HCT116 (cell line): ENCODE measurements around the gene CFB. TPM values are rescaled to one million over a fixed set of nuclear protein-coding genes. Genes with fewer than 3 reads are reported as not detected.
"Not testable (repeated sequence)": the region's sequence is repeated elsewhere in the genome, so short reads cannot be mapped to it uniquely, and the experiment has no call there.

ENCODE experiments used
- ATAC-seq: fragments of 200-7000 bp; cut with Tn5 transposase; 2 replicates; pipeline ENCODE4 v1.9.1; 2020; ENCODE audit warnings: mild to moderate bottlenecking, moderate library complexity
- BruUV-seq: library from RNA; stranded (reverse); fragments of 400-500 nt; replicated peaks from 2 replicates; lab custom pipeline; 2021; lab: Mats Ljungman, UMichigan
- CTCF ChIA-PET: fragments of 300-600 bp; sonication (Branson Sonifier 250); formaldehyde crosslinking; loops from one replicate; lab custom pipeline; 2021; ENCODE audit warnings: antibody characterized with exemption; lab: Charles Lee
- POLR2A ChIA-PET: fragments of 300-600, 350-600 bp; sonication (Branson Sonifier 250); formaldehyde crosslinking; loops from one replicate; lab custom pipeline; 2021; ENCODE audit warnings: antibody characterized with exemption; lab: Charles Lee
- RAD21 ChIA-PET, 2 experiments: fragments of 300-600 bp; sonication (Branson Sonifier 250); formaldehyde crosslinking; loops; one replicate each; lab custom pipeline; 2023; ENCODE audit warnings: low total read pairs in 2 of 2; ENCODE audit not compliant: uncharacterized antibody in 2 of 2, unreplicated experiment in 2 of 2, low non-redundant PET in 1 of 2; lab: Charles Lee
- DNase-seq: peaks from one replicate; pipeline ENCODE4 v3.0.0-alpha.2; 2010; ENCODE audit warnings: low read depth, low spot score
- H2AFZ ChIP-seq: fragments of 200-600 bp; shearing (Covaris generic), sonication (generic); 2 replicates; pipeline ENCODE4 v1.6.1; 2017; ENCODE audit warnings: low read depth, mixed run types, mixed read lengths, antibody characterized with exemption, low read length; ENCODE audit not compliant: poor library complexity, severe bottlenecking
- H3K27ac ChIP-seq: 2 replicates; pipeline ENCODE4 v1.5.1; 2012; ENCODE audit warnings: low read depth, low read length
- H3K27me3 ChIP-seq: fragments of 200-600 bp; sonication (generic); 2 replicates; pipeline ENCODE4 v1.6.1; 2016; ENCODE audit warnings: mixed run types, low read length, mixed read lengths; ENCODE audit not compliant: insufficient read depth
- H3K36me3 ChIP-seq, 2 experiments: fragments of 200-500 bp in 1 of 2; fragments of 200-600 bp in 1 of 2; sonication (Bioruptor generic) in 1 of 2; sonication (generic) in 1 of 2; 2 replicates each; pipeline versions ENCODE4 v1.5.1 to v1.6.1; 2014 to 2016; ENCODE audit warnings: low read length in 2 of 2, inconsistent platforms in 1 of 2, mixed read lengths in 1 of 2, mixed run types in 1 of 2; ENCODE audit not compliant: insufficient read depth in 2 of 2, control insufficient read depth in 1 of 2
- H3K4me1 ChIP-seq, 2 experiments: fragments of 200-600 bp in 1 of 2; sonication (generic) in 1 of 2; 2 replicates each; pipeline versions ENCODE4 v1.5.1 to v1.6.1; 2012 to 2017; ENCODE audit warnings: low read length in 2 of 2, inconsistent platforms in 1 of 2, mild to moderate bottlenecking in 1 of 2, mixed read lengths in 1 of 2, mixed run types in 1 of 2, moderate library complexity in 1 of 2; ENCODE audit not compliant: insufficient read depth in 2 of 2, control insufficient read depth in 1 of 2
- H3K4me2 ChIP-seq: fragments of 200-600 bp; sonication (generic); 2 replicates; pipeline ENCODE4 v1.6.1; 2017; ENCODE audit warnings: mixed run types, low read length, mixed read lengths
- H3K4me3 ChIP-seq, 2 experiments: fragments of 200-600 bp in 1 of 2; sonication (generic) in 1 of 2; replicated peaks in 1 of 2; 2 replicates each; pipeline ENCODE4 v1.5.1; 2011 to 2016; ENCODE audit warnings: low read length in 2 of 2, control low read depth in 1 of 2, low read depth in 1 of 2, mild to moderate bottlenecking in 1 of 2, mixed read lengths in 1 of 2, mixed run types in 1 of 2
- H3K79me2 ChIP-seq: fragments of 200-600 bp; sonication (generic); 2 replicates; pipeline ENCODE4 v1.6.1; 2017; ENCODE audit warnings: mild to moderate bottlenecking, mixed run types, low read length, moderate library complexity, mixed read lengths; ENCODE audit not compliant: insufficient read depth
- H3K9ac ChIP-seq: fragments of 200-600 bp; sonication (generic); 2 replicates; pipeline ENCODE4 v1.6.1; 2016; ENCODE audit warnings: low read length, mixed read lengths
- H3K9me2 ChIP-seq: fragments of 200-600 bp; sonication (generic), shearing (Covaris generic); 2 replicates; pipeline ENCODE4 v1.6.1; 2017; ENCODE audit warnings: mixed run types, mild to moderate bottlenecking, moderate library complexity; ENCODE audit not compliant: insufficient read depth
- H3K9me3 ChIP-seq, 2 experiments: fragments of 200-500 bp in 1 of 2; fragments of 200-600 bp in 1 of 2; sonication (Bioruptor generic) in 1 of 2; sonication (generic) in 1 of 2; 2 replicates each; pipeline ENCODE4 v1.6.1; 2014 to 2017; ENCODE audit warnings: low read length in 2 of 2, mixed read lengths in 2 of 2, inconsistent platforms in 1 of 2, low read depth in 1 of 2, mild to moderate bottlenecking in 1 of 2, mixed run types in 1 of 2, moderate library complexity in 1 of 2; ENCODE audit not compliant: control insufficient read depth in 1 of 2, insufficient read depth in 1 of 2
- H4K20me1 ChIP-seq: fragments of 200-600 bp; sonication (generic), shearing (Covaris generic); 2 replicates; pipeline ENCODE4 v1.6.1; 2017; ENCODE audit warnings: mixed run types, mild to moderate bottlenecking, moderate library complexity; ENCODE audit not compliant: insufficient read depth
- intact Hi-C: fragments of 100-400 bp; cut with micrococcal nuclease; formaldehyde crosslinking; loops from 2 replicates; pipeline ENCODE4 v1.10.0; 2022
- microRNA counts: library from miRNA; unstranded; fragments of <30 nt; microRNA quantifications from one replicate; lab custom pipeline; 2015
- microRNA-seq: library from miRNA; unstranded; fragments of <30 nt; microRNA quantifications from one replicate; pipeline ENCODE4, GENCODE V29; 2016; ENCODE audit warnings: borderline number of aligned reads
- total RNA-seq: library from RNA; stranded (reverse); gene quantifications from one replicate; pipeline ENCODE4 v1.2.1, GENCODE V29; 2021; ENCODE audit not compliant: unreplicated experiment

CFB gene
- total RNA-seq, 1 experiment from 2014 or later: 1.5 TPM

GRCh38 chr6:31994421-31994820 is 48.5 kb downstream of the CFB start:
- H3K9ac ChIP-seq, H3K4me2 ChIP-seq, H3K4me1 ChIP-seq, RAD21 ChIA-PET, H2AFZ ChIP-seq, H3K79me2 ChIP-seq, H3K9me2 ChIP-seq, H4K20me1 ChIP-seq, intact Hi-C loops, H3K27ac ChIP-seq, H3K27me3 ChIP-seq, H3K4me3 ChIP-seq, H3K36me3 ChIP-seq, POLR2A ChIA-PET, H3K9me3 ChIP-seq, ATAC-seq, BruUV-seq, CTCF ChIA-PET, DNase-seq: not testable (repeated sequence)

DNA sequence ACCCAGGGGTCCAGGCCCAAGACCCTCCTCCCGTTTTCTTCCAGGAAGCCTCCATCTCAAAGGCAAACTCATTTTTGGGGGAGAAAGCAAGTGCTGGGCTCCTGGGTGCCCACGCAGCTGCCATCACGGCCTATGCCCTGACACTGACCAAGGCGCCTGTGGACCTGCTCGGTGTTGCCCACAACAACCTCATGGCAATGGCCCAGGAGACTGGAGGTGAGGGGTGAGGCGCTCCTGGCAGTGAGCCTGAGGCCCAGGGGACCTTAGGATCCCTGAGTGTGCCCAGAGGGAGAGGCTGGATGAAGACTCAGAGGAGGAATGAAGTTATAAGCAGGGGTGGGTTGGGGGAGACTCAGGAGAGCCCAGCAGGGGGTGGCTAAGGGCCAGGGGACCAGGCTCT is 50.5 kb downstream of the CFB start:
- H3K9ac ChIP-seq, BruUV-seq, H3K4me3 ChIP-seq, H4K20me1 ChIP-seq, intact Hi-C loops, CTCF ChIA-PET, POLR2A ChIA-PET, H3K9me2 ChIP-seq, H3K79me2 ChIP-seq, RAD21 ChIA-PET, H3K9me3 ChIP-seq, DNase-seq, H3K4me2 ChIP-seq, H3K36me3 ChIP-seq, H2AFZ ChIP-seq, H3K27ac ChIP-seq, ATAC-seq, H3K27me3 ChIP-seq, H3K4me1 ChIP-seq: not testable (repeated sequence)

MicroRNA genes within 50 kb of the gene (microRNA counts, 767-probe panel; counts per million panel counts)
- not detected for microRNA hsa-miR-1236 (lab: Ali Mortazavi, UCI)

Small RNAs within 50 kb of the gene (microRNA-seq; reads per million reads assigned to microRNA genes)
- not detected for gene MIR1236

Other genes with a start within 250 kb of the CFB start
- gene ABHD16A, start 242.8 kb upstream of the CFB start, total RNA-seq: 32.4 TPM
- not detected for gene LY6G6F, start 239.2 kb upstream of the CFB start, total RNA-seq
- gene LY6G6D, start 230.7 kb upstream of the CFB start, total RNA-seq: not detected
- gene LY6G6C, start 224.3 kb upstream of the CFB start, total RNA-seq: 0.54 TPM
- gene MPIG6B, start 222.7 kb upstream of the CFB start, total RNA-seq: 0.42 TPM
- gene DDAH2, start 216.8 kb upstream of the CFB start, total RNA-seq: 43.4 TPM
- gene CLIC1, start 209.6 kb upstream of the CFB start, total RNA-seq: 432 TPM
- 90.4 TPM for gene MSH5, start 206.1 kb upstream of the CFB start, total RNA-seq
- gene SAPCD1, start 183.4 kb upstream of the CFB start, total RNA-seq: 18.2 TPM
- gene VWA7, start 168.8 kb upstream of the CFB start, total RNA-seq: 14.6 TPM
- 254 TPM for gene VARS1, start 150.3 kb upstream of the CFB start, total RNA-seq
- gene LSM2, start 139.1 kb upstream of the CFB start, total RNA-seq: 89.7 TPM
- 0.12 TPM for gene HSPA1L, start 130.8 kb upstream of the CFB start, total RNA-seq
- 5.0 TPM for gene HSPA1A, start 130.6 kb upstream of the CFB start, total RNA-seq
- gene HSPA1B, start 118.4 kb upstream of the CFB start, total RNA-seq: 214 TPM
- gene NEU1, start 83.3 kb upstream of the CFB start, total RNA-seq: 15.1 TPM
- gene SLC44A4, start 67.1 kb upstream of the CFB start, total RNA-seq: 0.74 TPM
- gene EHMT2, start 48.4 kb upstream of the CFB start, total RNA-seq: 84.0 TPM
- gene ZBTB12, start 44.0 kb upstream of the CFB start, total RNA-seq: 10.3 TPM
- gene C2, start 18.4 kb upstream of the CFB start, total RNA-seq: 3.1 TPM
- gene NELFE, start 12.9 kb downstream of the CFB start, total RNA-seq: 68.3 TPM
- gene SKIC2, start 13.1 kb downstream of the CFB start, total RNA-seq: 68.0 TPM
- gene DXO, start 26.0 kb downstream of the CFB start, total RNA-seq: 16.4 TPM
- gene C4A, start 36.0 kb downstream of the CFB start, total RNA-seq: 5.1 TPM
- gene C4B, start 68.7 kb downstream of the CFB start, total RNA-seq: 6.3 TPM
- gene CYP21A2, start 92.3 kb downstream of the CFB start, total RNA-seq: 1.4 TPM
- 8.5 TPM for gene TNXB, start 163.2 kb downstream of the CFB start, total RNA-seq
- 63.9 TPM for gene ATF6B, start 182.2 kb downstream of the CFB start, total RNA-seq
- gene FKBPL, start 184.2 kb downstream of the CFB start, total RNA-seq: 11.2 TPM
- 6.1 TPM for gene PRRT1, start 205.8 kb downstream of the CFB start, total RNA-seq
- 21.0 TPM for gene PPT2, start 208.0 kb downstream of the CFB start, total RNA-seq
- 29.0 TPM for gene EGFL8, start 218.5 kb downstream of the CFB start, total RNA-seq
- 55.6 TPM for gene AGPAT1, start 230.0 kb downstream of the CFB start, total RNA-seq
- gene RNF5, start 232.3 kb downstream of the CFB start, total RNA-seq: 45.9 TPM
- 22.6 TPM for gene AGER, start 238.2 kb downstream of the CFB start, total RNA-seq
- 79.0 TPM for gene PBX2, start 244.1 kb downstream of the CFB start, total RNA-seq
- gene GPSM3, start 246.5 kb downstream of the CFB start, total RNA-seq: 1.2 TPM